ENCODE results near the gene SLC25A1.

- TF ChIP-seq OSR1 (CRISPR knock-in tag; IDR thresholded peaks at IDR 0.05) (no peak), TSHZ2 (CRISPR knock-in tag; IDR thresholded peaks at IDR 0.05) (no peak), CSDC2 (CRISPR knock-in tag; IDR thresholded peaks at IDR 0.05) (no peak), PPARA (CRISPR knock-in tag; IDR thresholded peaks at IDR 0.05; ENCODE audit: borderline replicate concordance) (no peak), PATZ1 (CRISPR knock-in tag; IDR thresholded peaks at IDR 0.05; ENCODE audit: borderline replicate concordance) (no peak), RARB (CRISPR knock-in tag; IDR thresholded peaks at IDR 0.05) (no peak), ARNTL (CRISPR knock-in tag; IDR thresholded peaks at IDR 0.05; ENCODE audit: borderline replicate concordance, low read depth) (no peak), CREB5 (CRISPR knock-in tag; IDR thresholded peaks at IDR 0.05; ENCODE audit: low read depth) (no peak), TCF4 (CRISPR knock-in tag; IDR thresholded peaks at IDR 0.05; ENCODE audit: borderline replicate concordance) (no peak), ZNF565 (CRISPR knock-in tag; conservative IDR thresholded peaks at IDR 0.05; ENCODE audit: low read depth) (no peak), BACH2 (CRISPR knock-in tag; IDR thresholded peaks at IDR 0.05; ENCODE audit: borderline replicate concordance) (no peak), ESRRG (CRISPR knock-in tag; IDR thresholded peaks at IDR 0.05) (no peak), ZC3H10 (CRISPR knock-in tag; IDR thresholded peaks at IDR 0.05) (no peak)
Observed at GRCh38 chr22:19215360-19215759, 36.8 kb upstream of the SLC25A1 start.
